CD4-positive, alpha-beta memory T cell (primary cell): ENCODE results near the gene TRIM32. TPM values are rescaled to one million over a fixed set of nuclear protein-coding genes. Genes with fewer than 3 reads are reported as not detected.

Experiments used
- CTCF ChIA-PET: fragments of 350-600 bp; sonication (Branson Sonifier 250); formaldehyde crosslinking; loops from one replicate; lab custom pipeline; 2021; ENCODE audit warnings: inconsistent platforms; ENCODE audit not compliant: partially characterized antibody; lab: Charles Lee
- POLR2A ChIA-PET: fragments of 350-600 bp; sonication (Branson Sonifier 250); formaldehyde crosslinking; loops from one replicate; lab custom pipeline; 2021; ENCODE audit not compliant: partially characterized antibody; lab: Charles Lee
- DNase-seq, 5 donors: peaks; one replicate each; pipeline versions ENCODE4 v3.0.0 to v3.0.0-alpha.2; 2020 to 2022; ENCODE audit warnings: mixed read lengths in 1 of 5
- H3K27ac ChIP-seq: one replicate; pipeline ENCODE4 v1.7.0; 2013; ENCODE audit warnings: low read depth, low read length
- H3K27me3 ChIP-seq: 2 replicates; pipeline ENCODE4 v1.7.0; 2013; ENCODE audit warnings: mild to moderate bottlenecking, low read length, moderate library complexity; ENCODE audit not compliant: insufficient read depth
- H3K36me3 ChIP-seq: 2 replicates; pipeline ENCODE4 v1.7.0; 2013; ENCODE audit warnings: mild to moderate bottlenecking, low read length, moderate library complexity; ENCODE audit not compliant: insufficient read depth
- H3K4me1 ChIP-seq: 2 replicates; pipeline ENCODE4 v1.7.0; 2013; ENCODE audit warnings: mild to moderate bottlenecking, low read length, moderate library complexity; ENCODE audit not compliant: insufficient read depth
- H3K4me3 ChIP-seq, 2 donors: one replicate each; pipeline ENCODE4 v1.7.0; 2013; ENCODE audit warnings: low read length in 2 of 2, mild to moderate bottlenecking in 1 of 2
- H3K9me3 ChIP-seq, 2 donors: one replicate each; pipeline ENCODE4 v1.7.0; 2013; ENCODE audit warnings: low read length in 2 of 2, control low read depth in 1 of 2; ENCODE audit not compliant: control insufficient read depth in 1 of 2
- H3K27ac Mint-ChIP-seq, 7 donors: one replicate each; pipeline ENCODE4 v1.8.0; 2020 to 2021; ENCODE audit warnings: mixed read lengths in 7 of 7, mild to moderate bottlenecking in 6 of 7, inconsistent platforms in 3 of 7, moderate library complexity in 3 of 7
- H3K27me3 Mint-ChIP-seq, 2 donors: one replicate each; pipeline ENCODE4 v1.8.0; 2020 to 2021; ENCODE audit warnings: mixed read lengths in 2 of 2
- H3K36me3 Mint-ChIP-seq, 2 donors: one replicate each; pipeline ENCODE4 v1.8.0; 2020 to 2021; ENCODE audit warnings: mixed read lengths in 2 of 2, inconsistent platforms in 1 of 2, mild to moderate bottlenecking in 1 of 2
- H3K4me1 Mint-ChIP-seq, 4 donors: one replicate each; pipeline ENCODE4 v1.8.0; 2020 to 2021; ENCODE audit warnings: mixed read lengths in 4 of 4, mild to moderate bottlenecking in 1 of 4
- H3K4me3 Mint-ChIP-seq, 8 donors: one replicate each; pipeline ENCODE4 v1.8.0; 2020 to 2021; ENCODE audit warnings: mixed read lengths in 8 of 8, mild to moderate bottlenecking in 7 of 8, moderate library complexity in 6 of 8, inconsistent platforms in 3 of 8
- H3K9me3 Mint-ChIP-seq, 8 donors: one replicate each; pipeline ENCODE4 v1.8.0; 2020 to 2021; ENCODE audit warnings: mixed read lengths in 8 of 8, mild to moderate bottlenecking in 5 of 8, inconsistent platforms in 3 of 8, moderate library complexity in 1 of 8
- intact Hi-C: fragments of 100-400 bp; cut with micrococcal nuclease; formaldehyde crosslinking; loops from one replicate; pipeline ENCODE4 v1.15.1; 2023
- polyA plus RNA-seq, 2 donors: library from polyadenylated mRNA; unstranded; fragments of 300-500 nt; fragmentation: Illumina TruSeq; gene quantifications; one replicate each; pipeline ENCODE4 v1.2.3, GENCODE V29; 2021
- total RNA-seq, 2 experiments: library from RNA; stranded (reverse); gene quantifications; one replicate each; pipeline ENCODE4 v1.2.3, GENCODE V29; 2021

The TRIM32 gene
- total and polyA plus RNA-seq, 4 experiments from 2014 or later = 15.5 to 22.1 (median 19.4) TPM

- intact Hi-C loops = no loop called here
- peaks cover 6 to 10% of the 10 kb centered on the region in 2 donors for H3K27me3 Mint-ChIP-seq
- Histone ChIP-seq H3K36me3 (no peaks in the 10 kb centered on the region), H3K4me1 (no peaks in the 10 kb centered on the region), H3K9me3 (no peaks in the 10 kb centered on the region), H3K27ac (no peak overlapping the region), H3K4me3 (no peak overlapping the region), H3K27me3 (no peaks in the 10 kb centered on the region)
- no peak overlapping the region for H3K4me3 Mint-ChIP-seq
- DNase-seq = no peak
- H3K9me3 Mint-ChIP-seq = peaks cover 0 to 3% (median 1%) of the 10 kb centered on the region in 8 donors
- H3K36me3 Mint-ChIP-seq = no peaks in the 10 kb centered on the region
- CTCF ChIA-PET = no interaction called here
- peaks cover 0 to 2% (median 0%) of the 10 kb centered on the region in 4 donors for H3K4me1 Mint-ChIP-seq
- H3K27ac Mint-ChIP-seq = no peak overlapping the region
- POLR2A ChIA-PET = no interaction called here
Measured at GRCh38 chr9:116750510-116750909, 63.4 kb downstream of the TRIM32 start.
